Measurements from ENCODE around the gene GRID2. TPM values are rescaled to one million over a fixed set of nuclear protein-coding genes. Genes with fewer than 3 reads are reported as not detected.

The GRID2 gene
- polyA plus RNA-seq, 1 of the 3 experiments (the other 2 are of a cell fraction) = not detected

- TF ChIP-seq, protein P1, sequence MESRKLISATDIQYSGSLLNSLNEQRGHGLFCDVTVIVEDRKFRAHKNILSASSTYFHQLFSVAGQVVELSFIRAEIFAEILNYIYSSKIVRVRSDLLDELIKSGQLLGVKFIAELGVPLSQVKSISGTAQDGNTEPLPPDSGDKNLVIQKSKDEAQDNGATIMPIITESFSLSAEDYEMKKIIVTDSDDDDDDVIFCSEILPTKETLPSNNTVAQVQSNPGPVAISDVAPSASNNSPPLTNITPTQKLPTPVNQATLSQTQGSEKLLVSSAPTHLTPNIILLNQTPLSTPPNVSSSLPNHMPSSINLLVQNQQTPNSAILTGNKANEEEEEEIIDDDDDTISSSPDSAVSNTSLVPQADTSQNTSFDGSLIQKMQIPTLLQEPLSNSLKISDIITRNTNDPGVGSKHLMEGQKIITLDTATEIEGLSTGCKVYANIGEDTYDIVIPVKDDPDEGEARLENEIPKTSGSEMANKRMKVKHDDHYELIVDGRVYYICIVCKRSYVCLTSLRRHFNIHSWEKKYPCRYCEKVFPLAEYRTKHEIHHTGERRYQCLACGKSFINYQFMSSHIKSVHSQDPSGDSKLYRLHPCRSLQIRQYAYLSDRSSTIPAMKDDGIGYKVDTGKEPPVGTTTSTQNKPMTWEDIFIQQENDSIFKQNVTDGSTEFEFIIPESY (IDR thresholded peaks at IDR 0.05; ENCODE audit: borderline replicate concordance, low read depth) = no peak
- TF ChIP-seq TAF1 (IDR thresholded peaks at IDR 0.05; ENCODE audit: borderline replicate concordance, low read depth, low read length) (no peak), RXRA (IDR thresholded peaks at IDR 0.05; ENCODE audit: borderline replicate concordance, low read depth) (no peak), FOSL2 (IDR thresholded peaks at IDR 0.05; ENCODE audit: borderline replicate concordance, low read depth) (no peak)
- TF ChIP-seq, protein P2, sequence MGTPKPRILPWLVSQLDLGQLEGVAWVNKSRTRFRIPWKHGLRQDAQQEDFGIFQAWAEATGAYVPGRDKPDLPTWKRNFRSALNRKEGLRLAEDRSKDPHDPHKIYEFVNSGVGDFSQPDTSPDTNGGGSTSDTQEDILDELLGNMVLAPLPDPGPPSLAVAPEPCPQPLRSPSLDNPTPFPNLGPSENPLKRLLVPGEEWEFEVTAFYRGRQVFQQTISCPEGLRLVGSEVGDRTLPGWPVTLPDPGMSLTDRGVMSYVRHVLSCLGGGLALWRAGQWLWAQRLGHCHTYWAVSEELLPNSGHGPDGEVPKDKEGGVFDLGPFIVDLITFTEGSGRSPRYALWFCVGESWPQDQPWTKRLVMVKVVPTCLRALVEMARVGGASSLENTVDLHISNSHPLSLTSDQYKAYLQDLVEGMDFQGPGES (IDR thresholded peaks at IDR 0.05; ENCODE audit: low read depth, low read length) = no peak
Observed at GRCh38 chr4:93216646-93217045, 912.9 kb downstream of the GRID2 start (continued).

DNA sequence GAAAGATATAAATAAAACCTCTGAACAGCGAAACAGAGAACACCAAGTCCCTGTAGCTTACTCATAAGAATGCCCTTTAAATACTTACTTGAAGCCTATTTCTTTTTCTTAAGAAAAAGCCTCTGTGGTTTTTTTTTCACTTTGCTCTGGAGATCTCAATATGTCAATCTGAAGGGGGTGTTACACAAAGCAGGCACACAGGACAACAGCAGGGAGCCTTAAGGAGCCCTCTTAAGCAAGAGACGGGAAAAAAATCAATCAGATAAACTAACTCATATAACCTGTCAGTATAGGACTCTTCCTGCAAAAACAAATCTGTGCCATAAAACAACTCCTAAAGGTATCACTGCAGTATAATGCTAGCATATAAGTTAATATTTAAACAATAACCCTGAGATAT is 913.7 kb downstream of the GRID2 start:
- no peaks in the 10 kb centered on the region for H3K79me2 ChIP-seq (ENCODE audit: insufficient read depth)
- H3K9ac ChIP-seq = no peak overlapping the region
- no peaks in the 10 kb centered on the region for H3K9me2 ChIP-seq
- no peaks in the 10 kb centered on the region for H3K27me3 ChIP-seq (ENCODE audit: insufficient read depth)
- no peak overlapping the region for H2AFZ ChIP-seq (ENCODE audit: low read depth)
- H3K27ac ChIP-seq (ENCODE audit: low read depth in 2 of 2, low read length in 1 of 2) = no peak overlapping the region
- DNase-seq = no peak
- no peaks in the 10 kb centered on the region for H4K20me1 ChIP-seq (ENCODE audit: insufficient read depth)
- no peak for TF ChIP-seq YY1 (IDR thresholded peaks at IDR 0.05; ENCODE audit: low read depth)
- TF ChIP-seq, protein P2 (IDR thresholded peaks at IDR 0.05; ENCODE audit: low read depth, low read length) = no peak
- TF ChIP-seq, protein P3, sequence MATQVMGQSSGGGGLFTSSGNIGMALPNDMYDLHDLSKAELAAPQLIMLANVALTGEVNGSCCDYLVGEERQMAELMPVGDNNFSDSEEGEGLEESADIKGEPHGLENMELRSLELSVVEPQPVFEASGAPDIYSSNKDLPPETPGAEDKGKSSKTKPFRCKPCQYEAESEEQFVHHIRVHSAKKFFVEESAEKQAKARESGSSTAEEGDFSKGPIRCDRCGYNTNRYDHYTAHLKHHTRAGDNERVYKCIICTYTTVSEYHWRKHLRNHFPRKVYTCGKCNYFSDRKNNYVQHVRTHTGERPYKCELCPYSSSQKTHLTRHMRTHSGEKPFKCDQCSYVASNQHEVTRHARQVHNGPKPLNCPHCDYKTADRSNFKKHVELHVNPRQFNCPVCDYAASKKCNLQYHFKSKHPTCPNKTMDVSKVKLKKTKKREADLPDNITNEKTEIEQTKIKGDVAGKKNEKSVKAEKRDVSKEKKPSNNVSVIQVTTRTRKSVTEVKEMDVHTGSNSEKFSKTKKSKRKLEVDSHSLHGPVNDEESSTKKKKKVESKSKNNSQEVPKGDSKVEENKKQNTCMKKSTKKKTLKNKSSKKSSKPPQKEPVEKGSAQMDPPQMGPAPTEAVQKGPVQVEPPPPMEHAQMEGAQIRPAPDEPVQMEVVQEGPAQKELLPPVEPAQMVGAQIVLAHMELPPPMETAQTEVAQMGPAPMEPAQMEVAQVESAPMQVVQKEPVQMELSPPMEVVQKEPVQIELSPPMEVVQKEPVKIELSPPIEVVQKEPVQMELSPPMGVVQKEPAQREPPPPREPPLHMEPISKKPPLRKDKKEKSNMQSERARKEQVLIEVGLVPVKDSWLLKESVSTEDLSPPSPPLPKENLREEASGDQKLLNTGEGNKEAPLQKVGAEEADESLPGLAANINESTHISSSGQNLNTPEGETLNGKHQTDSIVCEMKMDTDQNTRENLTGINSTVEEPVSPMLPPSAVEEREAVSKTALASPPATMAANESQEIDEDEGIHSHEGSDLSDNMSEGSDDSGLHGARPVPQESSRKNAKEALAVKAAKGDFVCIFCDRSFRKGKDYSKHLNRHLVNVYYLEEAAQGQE (IDR thresholded peaks at IDR 0.05; ENCODE audit: low read depth, low read length) = no peak
- TF ChIP-seq SIN3A (IDR thresholded peaks at IDR 0.05; ENCODE audit: borderline replicate concordance, low read depth, low read length) = no peak
- TF ChIP-seq TEAD4 (IDR thresholded peaks at IDR 0.05; ENCODE audit: borderline replicate concordance, insufficient read depth) = no peak
- TF ChIP-seq RAD21 (IDR thresholded peaks at IDR 0.05; ENCODE audit: low read length) = no peak
- H3K4me1 ChIP-seq (ENCODE audit: control insufficient read depth in 1 of 2, insufficient read depth in 2 of 2, low read depth in 1 of 2, low read length in 1 of 2) = no peaks in the 10 kb centered on the region
- ChIA-PET CTCF (interaction anchor here (0.7 kb wide), 1 partner anchor 14 kb away, joined by 3 read pairs; no protein-coding TSS in a partner anchor), POLR2A (no interaction called here)
- WGBS (ENCODE audit: low lambda C conversion rate) = 56% methylated on average over 2 of the region's 2 CpGs
- H3K4me2 ChIP-seq = no peak overlapping the region
- H3K4me3 ChIP-seq (ENCODE audit: low read depth in 2 of 2, low read length in 1 of 2) = no peak overlapping the region
- H3F3A ChIP-seq (replicated peaks; ENCODE audit: insufficient read depth) = no peaks in the 10 kb centered on the region
- no peaks in the 10 kb centered on the region for H3K9me3 ChIP-seq
- no peaks in the 10 kb centered on the region for H3K36me3 ChIP-seq (replicated peaks in 1 of 2; ENCODE audit: control insufficient read depth in 1 of 2, insufficient read depth in 2 of 2, low read length in 1 of 2)

Data from SK-N-SH (cell line).